Sigmoid colon (tissue), 4 donors: ENCODE data around the gene SLC48A1.

ENCODE experiments used
- EP300 ChIP-seq, 4 donors: sonication (generic); formaldehyde crosslinking; IDR thresholded peaks; one replicate each; pipeline ENCODE4 v1.6.1; 2017; ENCODE audit warnings: antibody characterized with exemption in 4 of 4
- POLR2AphosphoS5 ChIP-seq, 4 donors: sonication (generic); formaldehyde crosslinking; IDR thresholded peaks; one replicate each; pipeline ENCODE4 v1.6.1; 2017; ENCODE audit warnings: antibody characterized with exemption in 4 of 4
- TF ChIP-seq, protein P1 (sequence below), 4 experiments: fragments of 450-650 bp in 3 of 4; fragments of 200-600 bp in 1 of 4; IDR thresholded peaks; one replicate each; pipeline ENCODE4 v1.5.1; 2016 to 2019; ENCODE audit warnings: antibody characterized with exemption in 4 of 4, mild to moderate bottlenecking in 3 of 4, moderate library complexity in 2 of 4

DNA sequence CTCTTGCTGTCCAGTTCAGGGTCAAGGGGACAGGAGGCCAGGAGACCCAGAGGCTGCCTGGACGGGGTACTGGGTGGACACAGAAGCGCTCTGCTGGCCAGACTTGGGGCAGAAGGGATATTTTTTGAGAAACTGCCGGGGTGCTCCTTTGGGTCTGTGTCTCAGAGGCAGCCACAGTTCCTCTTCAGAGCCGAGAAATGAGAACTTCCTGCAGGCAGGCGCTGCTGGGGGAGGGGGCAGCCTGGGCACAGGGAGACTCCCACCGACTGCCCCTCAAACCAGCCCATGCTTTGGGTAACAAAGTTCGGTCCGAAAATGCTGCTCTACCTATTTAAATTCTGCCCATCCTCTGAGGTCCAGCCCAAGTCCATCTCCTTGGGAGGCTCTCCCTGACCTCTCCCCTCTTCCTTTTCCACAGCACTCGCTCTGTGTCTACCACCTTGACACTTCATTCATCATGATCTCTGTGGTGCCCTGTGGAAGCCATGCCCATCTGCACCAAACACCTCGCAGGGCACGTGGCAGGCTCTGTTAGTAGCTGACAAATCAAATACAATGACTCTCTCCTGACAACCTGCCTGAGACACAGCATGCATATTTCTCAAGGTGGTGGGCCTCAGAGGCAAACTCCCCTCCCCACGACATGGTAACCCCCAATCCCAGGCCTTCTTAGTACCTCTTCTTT, 30.3 kb downstream of the SLC48A1 start:
- TF ChIP-seq, protein P1, sequence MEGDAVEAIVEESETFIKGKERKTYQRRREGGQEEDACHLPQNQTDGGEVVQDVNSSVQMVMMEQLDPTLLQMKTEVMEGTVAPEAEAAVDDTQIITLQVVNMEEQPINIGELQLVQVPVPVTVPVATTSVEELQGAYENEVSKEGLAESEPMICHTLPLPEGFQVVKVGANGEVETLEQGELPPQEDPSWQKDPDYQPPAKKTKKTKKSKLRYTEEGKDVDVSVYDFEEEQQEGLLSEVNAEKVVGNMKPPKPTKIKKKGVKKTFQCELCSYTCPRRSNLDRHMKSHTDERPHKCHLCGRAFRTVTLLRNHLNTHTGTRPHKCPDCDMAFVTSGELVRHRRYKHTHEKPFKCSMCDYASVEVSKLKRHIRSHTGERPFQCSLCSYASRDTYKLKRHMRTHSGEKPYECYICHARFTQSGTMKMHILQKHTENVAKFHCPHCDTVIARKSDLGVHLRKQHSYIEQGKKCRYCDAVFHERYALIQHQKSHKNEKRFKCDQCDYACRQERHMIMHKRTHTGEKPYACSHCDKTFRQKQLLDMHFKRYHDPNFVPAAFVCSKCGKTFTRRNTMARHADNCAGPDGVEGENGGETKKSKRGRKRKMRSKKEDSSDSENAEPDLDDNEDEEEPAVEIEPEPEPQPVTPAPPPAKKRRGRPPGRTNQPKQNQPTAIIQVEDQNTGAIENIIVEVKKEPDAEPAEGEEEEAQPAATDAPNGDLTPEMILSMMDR (IDR thresholded peaks at IDR 0.05), result no peak
- TF ChIP-seq POLR2AphosphoS5 (IDR thresholded peaks at IDR 0.05) (no peak), EP300 (IDR thresholded peaks at IDR 0.05) (no peak)
